Ishikawa (cell line): ENCODE measurements around the gene EYA4.

Experiments
- FOXM1 ChIP-seq: IDR thresholded peaks from 2 replicates; pipeline ENCODE4 v1.6.1; 2012; ENCODE audit warnings: low read depth, borderline replicate concordance
- RAD21 ChIP-seq: IDR thresholded peaks from 2 replicates; pipeline ENCODE4 v1.6.1; 2012; ENCODE audit warnings: low read depth
- TAF1 ChIP-seq: IDR thresholded peaks from 2 replicates; pipeline ENCODE4 v1.6.1; 2012; ENCODE audit warnings: low read depth, mild to moderate bottlenecking
- TF ChIP-seq, protein P1 (sequence below): IDR thresholded peaks from 2 replicates; pipeline ENCODE4 v1.6.1; 2012; ENCODE audit warnings: low read depth, mild to moderate bottlenecking
- TF ChIP-seq, protein P2 (sequence below): IDR thresholded peaks from 2 replicates; pipeline ENCODE4 v1.6.1; 2012

DNA sequence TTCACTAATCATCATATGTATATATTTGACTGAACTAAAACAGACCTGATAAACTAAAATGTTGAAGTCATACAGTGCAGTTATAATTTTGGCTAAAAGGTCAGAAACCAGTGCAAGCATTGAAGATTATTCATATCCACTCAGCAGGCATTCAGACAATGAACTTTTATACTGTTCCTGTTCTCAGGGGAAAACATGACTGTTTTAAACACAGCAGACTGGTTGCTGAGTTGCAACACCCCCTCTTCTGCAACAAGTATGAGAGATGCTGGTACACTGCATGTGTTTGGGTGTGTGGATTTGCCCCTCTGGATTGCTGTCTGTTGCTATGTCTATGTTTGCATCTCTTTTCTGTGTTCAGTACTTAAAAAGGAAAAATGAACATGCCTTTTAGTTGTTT is 206.8 kb downstream of the EYA4 start:
- no peak for TF ChIP-seq TAF1
- TF ChIP-seq FOXM1: no peak
- TF ChIP-seq, protein P1, sequence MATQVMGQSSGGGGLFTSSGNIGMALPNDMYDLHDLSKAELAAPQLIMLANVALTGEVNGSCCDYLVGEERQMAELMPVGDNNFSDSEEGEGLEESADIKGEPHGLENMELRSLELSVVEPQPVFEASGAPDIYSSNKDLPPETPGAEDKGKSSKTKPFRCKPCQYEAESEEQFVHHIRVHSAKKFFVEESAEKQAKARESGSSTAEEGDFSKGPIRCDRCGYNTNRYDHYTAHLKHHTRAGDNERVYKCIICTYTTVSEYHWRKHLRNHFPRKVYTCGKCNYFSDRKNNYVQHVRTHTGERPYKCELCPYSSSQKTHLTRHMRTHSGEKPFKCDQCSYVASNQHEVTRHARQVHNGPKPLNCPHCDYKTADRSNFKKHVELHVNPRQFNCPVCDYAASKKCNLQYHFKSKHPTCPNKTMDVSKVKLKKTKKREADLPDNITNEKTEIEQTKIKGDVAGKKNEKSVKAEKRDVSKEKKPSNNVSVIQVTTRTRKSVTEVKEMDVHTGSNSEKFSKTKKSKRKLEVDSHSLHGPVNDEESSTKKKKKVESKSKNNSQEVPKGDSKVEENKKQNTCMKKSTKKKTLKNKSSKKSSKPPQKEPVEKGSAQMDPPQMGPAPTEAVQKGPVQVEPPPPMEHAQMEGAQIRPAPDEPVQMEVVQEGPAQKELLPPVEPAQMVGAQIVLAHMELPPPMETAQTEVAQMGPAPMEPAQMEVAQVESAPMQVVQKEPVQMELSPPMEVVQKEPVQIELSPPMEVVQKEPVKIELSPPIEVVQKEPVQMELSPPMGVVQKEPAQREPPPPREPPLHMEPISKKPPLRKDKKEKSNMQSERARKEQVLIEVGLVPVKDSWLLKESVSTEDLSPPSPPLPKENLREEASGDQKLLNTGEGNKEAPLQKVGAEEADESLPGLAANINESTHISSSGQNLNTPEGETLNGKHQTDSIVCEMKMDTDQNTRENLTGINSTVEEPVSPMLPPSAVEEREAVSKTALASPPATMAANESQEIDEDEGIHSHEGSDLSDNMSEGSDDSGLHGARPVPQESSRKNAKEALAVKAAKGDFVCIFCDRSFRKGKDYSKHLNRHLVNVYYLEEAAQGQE: no peak
- TF ChIP-seq, protein P2, sequence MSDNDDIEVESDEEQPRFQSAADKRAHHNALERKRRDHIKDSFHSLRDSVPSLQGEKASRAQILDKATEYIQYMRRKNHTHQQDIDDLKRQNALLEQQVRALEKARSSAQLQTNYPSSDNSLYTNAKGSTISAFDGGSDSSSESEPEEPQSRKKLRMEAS: no peak
- TF ChIP-seq RAD21: no peak
